CD4-positive, alpha-beta T cell treated with Interleukin-21 for 1 hour (primary cell): ENCODE data around the gene PPEF1.

ENCODE experiments used
- DNase-seq: peaks from one replicate; pipeline ENCODE4 v3.0.0-alpha.2; 2020

The PPEF1 gene, protein sequence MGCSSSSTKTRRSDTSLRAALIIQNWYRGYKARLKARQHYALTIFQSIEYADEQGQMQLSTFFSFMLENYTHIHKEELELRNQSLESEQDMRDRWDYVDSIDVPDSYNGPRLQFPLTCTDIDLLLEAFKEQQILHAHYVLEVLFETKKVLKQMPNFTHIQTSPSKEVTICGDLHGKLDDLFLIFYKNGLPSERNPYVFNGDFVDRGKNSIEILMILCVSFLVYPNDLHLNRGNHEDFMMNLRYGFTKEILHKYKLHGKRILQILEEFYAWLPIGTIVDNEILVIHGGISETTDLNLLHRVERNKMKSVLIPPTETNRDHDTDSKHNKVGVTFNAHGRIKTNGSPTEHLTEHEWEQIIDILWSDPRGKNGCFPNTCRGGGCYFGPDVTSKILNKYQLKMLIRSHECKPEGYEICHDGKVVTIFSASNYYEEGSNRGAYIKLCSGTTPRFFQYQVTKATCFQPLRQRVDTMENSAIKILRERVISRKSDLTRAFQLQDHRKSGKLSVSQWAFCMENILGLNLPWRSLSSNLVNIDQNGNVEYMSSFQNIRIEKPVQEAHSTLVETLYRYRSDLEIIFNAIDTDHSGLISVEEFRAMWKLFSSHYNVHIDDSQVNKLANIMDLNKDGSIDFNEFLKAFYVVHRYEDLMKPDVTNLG

DNA sequence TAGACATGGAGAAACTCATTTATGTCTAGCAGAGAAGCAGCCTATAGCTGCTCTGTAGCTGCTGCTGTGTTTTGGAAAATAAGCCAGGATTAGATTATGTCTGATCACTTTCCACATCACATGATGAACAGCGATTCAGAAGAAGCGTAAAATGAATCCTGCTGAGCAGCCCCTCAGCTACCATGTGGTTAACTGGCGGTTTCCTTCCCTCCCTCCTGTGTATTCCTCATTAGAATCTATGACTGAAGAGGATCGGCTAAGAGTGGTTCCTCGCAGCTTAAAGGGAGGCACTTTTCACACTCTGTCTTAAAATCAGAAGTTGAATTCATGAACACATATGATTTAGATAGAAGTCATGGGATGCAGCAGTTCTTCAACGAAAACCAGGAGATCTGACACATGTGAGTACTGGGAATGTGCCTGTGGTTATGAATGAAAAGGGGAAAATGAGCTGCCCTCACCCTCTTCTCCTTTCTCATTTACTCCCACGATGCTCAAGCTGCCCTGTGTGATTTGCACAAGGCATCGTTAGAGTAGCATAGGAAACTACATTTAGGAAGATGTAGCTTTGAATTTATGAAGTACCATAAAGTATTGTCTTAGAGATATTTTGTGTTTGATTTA, at the start of gene PPEF1:
TSS of gene PPEF1 (plus strand) at position 220 of the 624 bp plus-strand sequence. CDS start at position 356, 136 bp downstream.
- DNase-seq, result no peak

DNA sequence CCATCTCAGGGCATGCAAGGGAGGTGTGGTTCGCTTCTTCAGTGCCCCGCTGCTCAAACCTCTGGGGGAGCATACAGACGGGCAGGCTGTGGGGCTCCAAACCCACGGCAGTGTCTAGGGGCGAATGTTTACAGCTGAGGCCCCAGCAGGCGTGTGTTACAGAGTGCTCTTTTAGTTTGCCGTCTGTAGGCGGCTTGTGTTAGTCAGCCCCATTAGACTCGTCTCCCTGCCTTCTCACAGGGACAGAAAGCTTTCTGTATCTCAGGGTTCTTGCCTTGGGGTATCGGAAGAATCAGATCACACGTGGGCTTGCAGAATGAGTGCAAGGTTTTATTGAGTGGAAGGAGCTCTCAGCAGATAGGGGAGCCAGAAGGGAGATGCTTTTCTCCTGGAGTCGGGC, 46.2 kb upstream of the PPEF1 start:
- no peak for DNase-seq

DNA sequence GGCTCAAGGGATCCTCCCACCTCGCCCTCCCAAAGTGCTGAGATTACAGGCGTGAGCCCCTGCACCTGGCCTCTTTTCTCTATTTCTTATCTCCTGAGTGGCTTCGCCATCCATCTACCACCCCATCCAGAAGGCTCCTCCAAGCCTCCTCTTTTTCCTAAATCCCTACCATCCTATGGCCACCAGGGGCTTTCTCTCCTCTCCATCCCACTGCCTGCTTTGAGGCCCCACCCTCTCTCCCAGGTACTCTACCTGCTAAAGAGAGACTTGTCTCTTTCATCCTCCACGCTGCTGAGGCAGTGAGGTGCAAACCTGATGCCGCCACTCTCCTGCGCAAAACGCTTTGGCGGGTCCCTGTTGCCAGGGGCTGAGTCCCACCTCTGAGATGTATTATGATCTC, 42.5 kb upstream of the PPEF1 start:
- no peak for DNase-seq

DNA sequence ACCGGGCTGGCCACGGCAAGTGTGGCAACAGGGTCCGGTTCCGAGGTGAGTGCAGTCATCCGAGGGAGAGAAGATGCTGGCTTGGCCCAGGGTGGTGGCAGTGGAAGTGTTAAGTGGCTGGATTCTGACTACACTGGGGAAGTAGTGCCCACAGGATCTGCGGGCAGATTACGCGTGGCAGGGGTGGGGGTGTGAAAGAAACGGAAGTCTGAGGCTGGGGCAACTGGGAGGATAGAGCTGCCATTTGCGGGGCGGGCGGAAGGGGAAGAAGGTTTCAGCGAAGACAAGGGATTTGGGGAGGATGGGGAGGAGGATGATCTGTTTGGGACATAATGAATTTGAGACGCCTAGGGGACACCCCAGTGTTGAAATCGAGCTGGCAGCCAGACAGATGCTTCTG, 40.8 kb upstream of the PPEF1 start:
- no peak for DNase-seq

DNA sequence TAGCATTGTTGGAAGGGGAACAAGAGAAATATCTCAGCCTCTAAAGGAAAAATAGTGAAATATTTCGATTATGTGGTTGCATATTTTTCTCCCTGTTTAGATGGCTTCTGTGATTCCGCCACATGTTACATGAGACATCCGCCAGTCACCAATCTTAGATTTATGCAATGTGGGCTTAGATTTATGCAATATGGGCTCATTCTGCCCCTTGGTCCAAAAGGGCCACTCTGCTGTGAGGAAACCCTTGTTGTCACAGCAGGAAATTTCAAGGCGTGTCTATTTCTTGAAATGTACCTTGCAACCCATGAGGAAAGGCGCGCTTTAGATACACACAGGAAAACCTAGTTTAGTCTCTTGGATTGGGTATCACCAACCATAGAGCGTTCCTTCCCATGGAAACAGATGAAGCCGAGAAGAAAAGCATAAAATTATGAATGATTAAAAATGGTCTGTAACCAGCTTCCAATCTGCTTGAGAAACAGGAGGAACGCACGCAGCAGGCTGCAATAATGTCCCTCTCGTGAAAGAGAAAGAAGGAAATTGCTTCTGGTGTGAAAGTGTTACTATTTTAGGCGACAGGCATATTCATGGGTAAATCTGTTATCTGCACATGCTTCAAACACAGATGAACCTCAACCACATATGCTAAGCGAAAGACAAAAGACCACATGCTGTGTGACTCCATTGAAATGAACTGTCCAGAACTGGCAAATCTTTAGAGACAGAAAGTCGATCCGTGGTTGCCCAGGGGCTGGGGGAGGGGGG, 39.2 kb upstream of the PPEF1 start:
- DNase-seq, result no peak

DNA sequence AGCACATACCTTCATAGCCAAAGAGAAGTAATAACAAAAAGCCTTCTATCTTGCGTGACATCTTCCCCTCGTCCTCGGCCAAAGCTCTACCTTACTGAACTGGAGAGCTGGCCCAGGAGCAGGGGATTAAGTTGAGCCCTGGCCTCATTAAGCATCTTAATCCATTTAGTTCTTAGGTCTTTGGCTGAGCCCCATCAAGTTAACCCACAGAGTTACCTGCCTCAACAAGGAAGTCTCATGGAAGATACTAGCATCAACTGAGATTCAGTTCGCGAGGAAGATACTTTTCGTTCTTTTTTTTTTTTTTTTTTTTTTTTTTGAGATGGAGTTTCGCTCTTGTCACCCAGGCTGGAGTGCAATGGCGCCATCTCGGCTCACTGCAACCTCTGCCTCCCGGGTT, 35.4 kb upstream of the PPEF1 start, which contains the start of gene RS1:
TSS of gene RS1 (minus strand) at position 101 of the 400 bp plus-strand sequence. CDS start at position 61, 40 bp downstream.
- no peak for DNase-seq

DNA sequence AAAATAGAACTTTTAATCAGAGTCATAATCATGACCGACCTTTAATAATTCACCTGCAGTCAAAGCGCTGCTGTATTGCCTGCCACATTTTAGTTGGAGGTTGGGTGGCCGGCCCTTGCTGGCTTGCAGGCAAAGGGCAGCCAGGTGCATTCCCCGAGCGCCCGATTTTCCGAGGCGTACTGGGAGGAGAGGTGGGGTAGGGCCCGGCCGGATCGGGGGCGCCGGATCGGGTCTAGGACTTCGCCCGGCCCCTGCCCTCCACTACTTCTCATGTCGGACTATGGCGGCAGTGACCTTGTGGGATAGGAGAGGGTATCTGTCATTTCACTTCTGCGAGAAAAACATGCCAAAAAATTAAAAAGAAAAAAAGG, 33.0 kb upstream of the PPEF1 start:
- no peak for DNase-seq

DNA sequence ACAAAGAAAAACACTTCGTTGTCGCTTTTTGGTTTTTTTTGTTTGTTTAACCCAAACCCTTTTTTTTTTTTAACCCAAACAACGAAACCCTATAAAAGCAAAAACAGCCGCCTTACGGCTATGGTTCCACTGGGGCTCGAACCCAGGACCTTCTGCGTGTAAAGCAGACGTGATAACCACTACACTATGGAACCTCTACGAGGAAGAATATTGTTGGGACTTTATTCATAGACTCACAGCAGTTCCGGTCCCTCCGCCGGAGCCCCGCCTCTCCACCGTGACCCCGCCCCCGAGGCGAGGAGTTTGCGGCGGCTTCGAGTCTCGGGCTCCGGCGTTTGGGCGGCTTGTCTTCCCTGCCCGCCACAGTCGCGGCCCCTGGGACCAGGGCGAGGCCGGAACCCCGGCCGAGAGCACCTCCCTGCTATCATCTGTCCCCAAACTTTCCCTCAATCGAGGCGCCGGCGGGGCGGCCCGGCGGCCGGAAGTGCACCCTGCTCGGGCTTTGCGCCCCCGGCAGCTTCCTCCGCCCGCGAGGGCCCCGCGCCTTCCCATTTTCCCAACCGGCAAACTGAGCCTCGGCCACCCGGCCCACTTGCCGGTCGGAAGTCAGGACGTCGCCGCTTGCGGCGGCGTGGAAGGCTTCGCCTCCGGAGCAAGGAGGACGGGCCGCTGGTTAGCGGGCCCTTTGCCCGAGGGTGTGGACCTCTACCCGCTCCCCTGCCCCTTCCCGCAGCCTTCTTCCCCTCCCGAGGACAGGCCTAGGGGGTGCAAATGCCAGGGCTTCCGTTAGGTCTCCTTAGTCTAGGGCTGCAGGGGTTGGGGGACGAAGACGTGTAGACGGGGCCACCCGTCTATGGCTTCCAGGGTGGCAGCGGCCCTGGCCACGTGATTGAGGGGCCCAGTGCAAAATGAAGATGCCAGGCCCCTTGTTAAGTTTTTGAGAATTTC, 32.4 kb upstream of the PPEF1 start:
- DNase-seq, result peak; percentile 90

DNA sequence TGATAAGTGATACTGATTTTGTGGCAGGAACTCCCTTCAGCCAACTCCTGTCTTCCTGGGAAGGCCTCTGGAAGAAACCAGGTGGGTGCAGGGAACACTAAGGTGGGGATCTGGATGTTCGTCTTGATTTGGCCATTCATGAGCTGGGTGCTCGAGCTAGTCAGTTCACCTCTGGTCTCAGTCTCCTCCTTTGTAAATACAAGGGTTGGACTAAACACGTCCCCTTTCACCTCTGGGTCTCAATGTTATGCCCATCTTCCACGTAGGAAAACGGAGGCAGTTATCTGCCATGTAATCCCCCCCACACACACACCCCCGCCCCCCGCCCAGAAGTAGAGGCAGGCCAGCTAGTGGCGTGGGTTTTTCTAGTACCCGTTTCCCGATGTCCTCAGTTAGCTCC, 31.4 kb upstream of the PPEF1 start:
- DNase-seq, result no peak

DNA sequence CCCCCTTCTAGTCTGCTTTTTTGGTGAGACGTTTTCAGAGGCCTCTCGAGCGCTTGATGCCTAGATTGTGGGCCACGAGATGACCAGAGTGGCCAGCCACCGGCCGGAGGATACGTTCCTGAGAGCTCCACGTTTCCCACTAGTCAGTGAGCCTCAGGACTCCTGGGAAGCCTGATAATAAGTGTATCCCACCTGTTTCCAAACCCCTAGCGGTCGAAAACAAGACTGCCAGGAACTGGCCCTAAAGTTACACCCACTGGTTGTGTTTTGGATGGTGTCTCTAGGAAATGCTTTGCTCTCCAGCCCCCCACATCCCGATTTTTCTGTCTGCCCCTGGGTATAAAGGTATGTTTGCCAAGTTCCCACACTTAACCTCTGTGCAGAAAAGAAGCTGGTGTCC, 31.0 kb upstream of the PPEF1 start:
- no peak for DNase-seq

DNA sequence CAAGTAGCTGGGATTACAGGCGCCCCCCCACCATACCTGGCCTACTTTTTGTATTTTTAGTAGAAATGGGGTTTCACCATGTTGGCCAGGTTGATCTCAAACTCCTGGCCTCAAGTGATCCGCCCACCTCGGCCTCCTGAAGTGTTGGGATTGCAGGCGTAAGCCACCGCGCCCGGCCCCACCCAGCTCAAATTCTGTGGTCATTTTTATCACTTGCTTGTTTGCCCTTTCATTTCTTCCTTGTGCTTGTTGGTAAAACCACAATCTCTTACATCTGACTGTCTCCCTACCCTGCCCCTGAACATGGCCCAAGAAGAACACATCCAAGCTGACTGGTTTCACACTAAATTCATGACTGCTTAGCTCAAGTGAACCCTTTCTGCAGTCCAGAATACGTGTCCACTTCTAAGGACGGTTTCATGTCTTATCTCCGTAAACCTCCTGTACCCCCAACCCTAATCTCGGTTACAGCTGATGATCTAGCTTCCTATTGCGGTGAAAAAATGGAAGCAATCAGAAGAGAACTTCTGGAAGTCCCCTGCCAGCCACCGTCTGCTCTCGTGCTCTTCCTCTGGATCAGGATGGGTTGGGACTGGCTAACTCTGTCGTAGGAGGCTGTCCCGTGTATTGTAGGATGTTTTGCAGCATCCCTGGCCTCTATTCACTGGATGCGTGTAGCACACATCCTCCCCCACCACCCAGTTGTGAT, 30.1 kb upstream of the PPEF1 start:
- DNase-seq, result no peak

DNA sequence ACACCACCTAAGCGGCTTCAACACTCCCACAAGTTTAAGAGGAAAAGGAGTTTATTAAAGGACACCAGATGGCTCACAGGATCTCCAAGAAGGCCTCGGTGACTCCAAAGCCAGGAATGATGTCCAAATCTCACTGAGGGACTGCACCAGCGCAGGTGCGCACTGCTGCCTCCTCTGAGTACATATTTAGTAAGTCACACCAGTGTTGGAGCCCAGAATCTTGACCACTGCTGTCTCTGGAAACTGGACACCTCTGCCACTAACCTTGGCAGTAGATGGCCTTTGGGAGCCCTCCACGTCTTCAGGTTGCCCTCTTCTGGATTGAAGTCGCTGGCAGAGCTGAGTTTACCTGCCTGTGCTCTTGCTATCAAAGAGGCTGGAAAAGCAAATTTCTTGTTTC, 25.4 kb upstream of the PPEF1 start:
- DNase-seq, result no peak

DNA sequence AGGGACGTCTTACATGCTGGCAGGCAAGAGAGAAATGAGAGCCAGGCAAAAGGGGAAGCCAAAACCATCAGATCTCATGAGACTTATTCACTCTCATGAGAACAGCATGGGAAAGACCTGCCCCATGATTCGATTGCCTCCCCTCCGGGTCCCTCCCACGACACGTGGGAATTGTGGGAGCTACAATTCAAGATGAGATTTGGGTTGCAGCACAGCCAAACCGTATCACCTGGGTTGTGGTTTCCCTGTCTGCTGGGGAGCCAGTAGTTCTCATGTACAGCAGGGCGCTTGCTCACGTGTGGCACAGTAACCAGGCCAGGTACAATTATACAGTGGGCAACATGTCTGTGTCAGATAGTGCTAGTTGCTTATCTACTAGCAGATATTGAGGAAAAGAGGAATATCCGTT, 24.5 kb upstream of the PPEF1 start:
- DNase-seq, result no peak

DNA sequence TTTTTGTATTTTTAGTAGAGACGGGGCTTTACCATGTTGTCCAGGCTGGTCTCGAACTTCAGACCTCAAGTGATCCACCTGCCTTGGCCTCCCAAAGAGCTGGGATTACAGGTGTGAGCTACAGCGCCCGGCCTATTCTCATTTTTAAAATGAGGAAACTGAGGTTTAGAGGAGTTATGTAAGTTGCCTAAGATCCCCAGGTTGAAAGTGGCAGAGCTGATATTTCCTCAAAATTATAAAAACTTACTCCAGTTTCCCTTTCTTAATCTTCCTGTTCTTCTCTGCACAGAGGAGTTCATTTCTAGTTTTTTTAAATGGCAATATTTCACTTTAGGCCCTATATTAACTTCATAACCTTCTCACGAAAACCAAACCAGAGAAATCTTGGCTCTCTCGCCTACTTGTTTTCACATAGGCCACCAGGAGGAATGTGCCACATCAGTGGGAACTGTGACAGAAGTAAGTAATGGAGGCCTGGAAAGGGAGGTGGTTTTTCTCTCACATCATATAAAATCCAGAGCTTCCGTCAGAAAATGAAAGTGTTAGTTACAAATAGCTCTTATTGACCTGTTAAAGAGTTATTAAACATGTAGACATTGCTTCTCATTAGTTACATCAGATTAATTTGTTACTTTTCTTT, 19.5 kb upstream of the PPEF1 start:
- DNase-seq, result no peak

DNA sequence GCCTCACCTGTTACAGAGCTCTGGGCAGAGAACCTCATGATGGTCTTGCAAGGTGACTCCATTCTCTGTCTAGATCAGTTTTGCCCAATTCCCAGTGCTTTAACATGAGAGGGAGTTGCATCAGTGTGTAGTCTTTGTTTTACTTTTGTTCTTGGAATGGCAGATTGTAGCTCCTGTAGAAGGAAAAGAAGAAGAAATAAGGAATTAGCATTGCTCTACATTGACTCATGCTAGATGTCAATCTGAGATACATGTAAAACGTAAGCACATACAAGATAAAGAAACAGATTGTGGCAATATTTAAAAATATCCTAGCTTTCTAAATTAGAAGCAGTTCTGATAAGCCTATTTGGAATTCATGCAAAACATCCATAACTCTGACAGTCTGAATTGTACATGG, 16.0 kb upstream of the PPEF1 start:
- no peak for DNase-seq

DNA sequence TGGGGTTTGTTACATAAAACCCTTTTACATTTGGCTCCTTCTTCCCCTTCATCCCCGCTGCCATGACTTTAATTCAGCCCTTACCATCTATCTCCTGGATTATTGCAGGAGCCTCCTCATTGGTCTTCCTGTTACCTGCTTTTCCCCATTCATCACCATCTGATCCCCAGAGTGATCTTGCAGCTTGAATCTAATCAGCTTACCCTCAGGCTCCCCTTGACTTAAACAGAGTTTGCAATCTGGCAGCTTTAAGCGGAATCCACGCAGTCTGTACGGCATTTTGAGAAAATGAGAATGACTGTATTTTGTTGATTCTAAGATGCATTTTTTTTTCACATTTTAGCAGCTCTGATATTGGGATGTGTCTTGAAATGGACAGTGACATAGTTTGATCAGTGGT, 14.9 kb upstream of the PPEF1 start:
- DNase-seq, result no peak

DNA sequence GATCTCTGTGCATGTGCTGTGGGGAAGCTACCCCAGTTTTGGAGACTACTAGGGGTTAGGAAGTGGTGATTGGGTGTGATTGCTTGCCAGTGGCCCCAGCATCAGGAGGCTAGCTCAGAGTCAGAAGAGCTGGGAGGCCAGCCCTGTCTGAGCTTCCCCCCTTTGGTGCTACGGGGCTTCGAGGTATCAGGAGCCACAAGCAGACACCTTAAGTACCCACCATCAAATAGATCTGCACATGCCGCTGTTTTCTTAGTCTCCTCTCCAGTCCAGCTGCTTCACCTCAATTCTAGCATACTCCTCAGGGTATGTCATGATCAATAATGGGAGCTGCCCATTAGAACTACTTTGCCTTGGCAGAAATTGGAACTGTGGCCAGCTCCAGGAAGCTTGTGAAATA, 10.8 kb upstream of the PPEF1 start:
- DNase-seq, result no peak

DNA sequence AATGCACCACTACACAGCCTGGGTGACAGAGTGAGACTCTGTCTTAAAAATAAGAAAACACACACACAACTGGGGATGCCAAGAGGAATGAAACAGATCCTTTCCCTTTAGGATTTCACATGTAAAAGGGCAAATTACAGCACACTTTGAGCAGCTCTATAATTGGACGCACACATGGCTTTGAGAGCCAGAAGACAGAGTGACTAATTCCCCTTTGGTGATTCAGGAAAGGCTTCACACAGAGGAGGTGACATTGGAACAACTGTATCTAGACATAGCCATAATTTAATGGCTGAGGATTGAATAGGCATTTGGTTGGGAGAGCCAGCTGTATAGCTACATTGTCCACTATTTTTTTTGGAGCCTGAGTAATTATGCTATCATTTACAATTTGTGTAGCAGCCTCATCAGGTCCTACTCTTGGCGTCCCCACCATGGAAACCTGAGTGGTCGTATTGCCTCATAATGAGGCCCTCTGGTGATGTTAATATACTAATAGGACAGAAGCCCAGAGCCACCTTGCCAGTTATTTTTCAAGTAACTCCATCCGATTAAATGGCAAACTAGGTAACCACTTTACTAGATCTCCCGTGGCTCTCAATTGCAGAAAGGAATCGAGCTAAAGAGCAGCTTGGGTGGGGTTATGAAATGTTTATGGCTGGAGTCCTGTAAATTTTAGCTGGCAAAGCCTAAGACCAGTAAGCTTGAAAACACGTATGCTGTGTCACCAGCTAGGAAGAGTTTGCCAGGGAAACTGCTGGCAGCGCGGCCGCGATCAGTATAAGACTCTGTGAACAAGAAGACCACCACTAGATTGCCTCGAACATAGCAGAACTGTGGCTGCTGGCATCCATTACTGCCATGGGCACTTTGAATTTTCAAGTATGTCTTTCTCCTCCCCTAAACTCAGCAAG, 8.5 kb upstream of the PPEF1 start:
- DNase-seq, result no peak

DNA sequence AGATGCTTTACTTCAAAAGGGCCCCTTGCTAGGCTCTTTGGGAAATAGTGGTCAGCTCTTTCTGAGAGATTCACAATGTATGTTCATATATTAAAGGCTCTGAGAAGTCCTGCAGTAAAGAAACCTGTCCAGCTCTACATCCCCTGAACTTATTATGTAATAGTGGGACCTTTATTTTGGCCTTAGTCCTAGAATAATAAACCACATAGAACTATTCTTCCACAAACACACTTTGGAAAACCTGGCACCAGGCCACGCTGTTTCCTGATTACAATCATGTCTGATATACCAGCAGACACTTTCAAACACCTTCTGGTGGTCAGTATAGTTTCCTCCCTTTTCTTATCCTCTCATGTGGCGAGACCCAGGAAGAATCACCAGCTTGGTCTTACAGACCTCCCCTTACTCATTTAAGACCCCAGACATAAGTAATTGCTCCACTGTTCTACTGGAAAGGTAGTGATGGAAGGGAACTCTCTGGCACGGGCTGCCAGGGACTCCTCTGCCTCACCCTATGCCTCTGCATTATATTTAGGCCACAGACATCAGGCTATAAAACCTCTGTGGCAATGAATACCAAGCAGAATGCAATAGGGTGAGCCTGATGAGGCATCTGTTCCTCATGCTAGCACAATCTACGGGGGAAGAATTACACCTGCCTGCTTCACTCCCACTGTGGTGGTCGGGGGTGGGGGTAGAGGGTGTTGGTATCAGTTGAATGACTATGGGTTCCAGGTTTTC, 5.7 kb upstream of the PPEF1 start:
- no peak for DNase-seq
